DOHH2 (cell line): Measurements from ENCODE around the gene RALA.
"Not testable (repeated sequence)": the region's sequence is repeated elsewhere in the genome, so short reads cannot be mapped to it uniquely, and the experiment has no call there.

Experiments used
- H3F3A ChIP-seq: fragments of 200-600 bp; sonication (generic), shearing (Covaris generic); 2 replicates; pipeline ENCODE4 v1.6.0; 2016; ENCODE audit warnings: antibody characterized with exemption, mild to moderate bottlenecking; ENCODE audit not compliant: control insufficient read depth, insufficient read depth
- H3K27ac ChIP-seq: fragments of 200-600 bp; sonication (generic); 2 replicates; pipeline ENCODE4 v1.5.1; 2014; ENCODE audit warnings: low read depth, mild to moderate bottlenecking, low read length, moderate library complexity
- H3K27me3 ChIP-seq: fragments of 200-600 bp; sonication (generic); 2 replicates; pipeline ENCODE4 v1.6.1; 2014; ENCODE audit warnings: mild to moderate bottlenecking, low read length, mixed read lengths; ENCODE audit not compliant: control insufficient read depth
- H3K36me3 ChIP-seq: fragments of 200-600 bp; sonication (generic); 2 replicates; pipeline ENCODE4 v1.6.1; 2014; ENCODE audit warnings: mild to moderate bottlenecking, low read length, moderate library complexity, mixed read lengths; ENCODE audit not compliant: control insufficient read depth
- H3K4me1 ChIP-seq: fragments of 200-600 bp; sonication (generic); 2 replicates; pipeline ENCODE4 v1.6.1; 2014; ENCODE audit warnings: mild to moderate bottlenecking, low read length, mixed read lengths; ENCODE audit not compliant: control insufficient read depth
- H3K4me2 ChIP-seq: fragments of 200-600 bp; sonication (generic); 2 replicates; pipeline ENCODE4 v1.6.0; 2014; ENCODE audit warnings: mild to moderate bottlenecking, low read length, moderate library complexity
- H3K4me3 ChIP-seq: fragments of 200-600 bp; sonication (generic); 2 replicates; pipeline ENCODE4 v1.5.1; 2014; ENCODE audit warnings: mild to moderate bottlenecking, low read length, mixed read lengths
- H3K79me2 ChIP-seq: fragments of 200-600 bp; sonication (generic); 2 replicates; pipeline ENCODE4 v1.6.1; 2014; ENCODE audit warnings: mild to moderate bottlenecking, low read length, mixed read lengths; ENCODE audit not compliant: control insufficient read depth
- H3K9me2 ChIP-seq: fragments of 200-600 bp; sonication (generic); replicated peaks from 2 replicates; pipeline ENCODE4 v1.6.1; 2014; ENCODE audit warnings: mild to moderate bottlenecking, low read length, mixed read lengths; ENCODE audit not compliant: control insufficient read depth
- H3K9me3 ChIP-seq: fragments of 200-600 bp; sonication (generic); 2 replicates; pipeline ENCODE4 v1.6.1; 2014; ENCODE audit warnings: antibody characterized with exemption, low read length, mixed read lengths; ENCODE audit not compliant: control insufficient read depth, insufficient read depth
- H4K20me1 ChIP-seq: fragments of 200-600 bp; sonication (generic); 2 replicates; pipeline ENCODE4 v1.6.0; 2014; ENCODE audit warnings: low read depth, mild to moderate bottlenecking, antibody characterized with exemption, low read length, moderate library complexity; ENCODE audit not compliant: control insufficient read depth, insufficient read depth
- CTCF ChIP-seq: fragments of 200-600 bp; sonication (generic); IDR thresholded peaks from one replicate; pipeline ENCODE4 v1.5.1; 2014; ENCODE audit warnings: antibody characterized with exemption, mild to moderate bottlenecking, low read depth, low read length; ENCODE audit not compliant: poor library complexity, severe bottlenecking
- EZH2phosphoT487 ChIP-seq: fragments of 200-600 bp; sonication (generic); IDR thresholded peaks from 2 replicates; pipeline ENCODE4 v1.6.1; 2017; ENCODE audit warnings: borderline replicate concordance, mild to moderate bottlenecking, antibody characterized with exemption, low read length, moderate library complexity, mixed read lengths

The RALA gene

GRCh38 chr7:39674406-39674805, 51.0 kb downstream of the RALA start:
- Histone ChIP-seq H3K36me3 (no peaks in the 10 kb centered on the region), H3F3A (0 out of 2 replicates have a peak, but pooled peaks cover 3% of the 10 kb centered on the region), H3K79me2 (peaks cover 20% of the 10 kb centered on the region), H3K27ac (no peak overlapping the region), H3K27me3 (no peaks in the 10 kb centered on the region), H3K4me3 (no peak overlapping the region), H3K9me2 (no peaks in the 10 kb centered on the region), H3K9me3 (peaks cover 4% of the 10 kb centered on the region; the same call in 1 of the 2 replicates), H3K4me2 (no peak overlapping the region), H3K4me1 (peaks cover 23% of the 10 kb centered on the region), H4K20me1 (no peaks in the 10 kb centered on the region)
- TF ChIP-seq EZH2phosphoT487 (no peak), CTCF (no peak)

- Histone ChIP-seq H3K4me1 (peaks cover 17% of the 10 kb centered on the region), H3K27me3 (no peaks in the 10 kb centered on the region), H3K79me2 (peaks cover 24% of the 10 kb centered on the region), H3K27ac (no peak overlapping the region), H3K4me2 (no peak overlapping the region), H3K36me3 (no peaks in the 10 kb centered on the region), H4K20me1 (no peaks in the 10 kb centered on the region), H3K9me3 (peaks cover 4% of the 10 kb centered on the region; the same call in 1 of the 2 replicates), H3F3A (0 out of 2 replicates have a peak, but pooled peaks cover 3% of the 10 kb centered on the region), H3K4me3 (no peak overlapping the region), H3K9me2 (no peaks in the 10 kb centered on the region)
- TF ChIP-seq EZH2phosphoT487 (no peak), CTCF (no peak)
These were observed 53.0 kb downstream of the RALA start for GRCh38 chr7:39676346-39676745.

- Histone ChIP-seq H3F3A (no peaks in the 10 kb centered on the region), H3K27me3 (no peaks in the 10 kb centered on the region), H4K20me1 (no peaks in the 10 kb centered on the region), H3K27ac (no peak overlapping the region), H3K36me3 (no peaks in the 10 kb centered on the region), H3K79me2 (peaks cover 42% of the 10 kb centered on the region), H3K4me2 (no peak overlapping the region), H3K4me3 (no peak overlapping the region), H3K9me2 (no peaks in the 10 kb centered on the region), H3K4me1 (0 out of 2 replicates have a peak, but pooled peaks cover 3% of the 10 kb centered on the region), H3K9me3 (peaks cover 4% of the 10 kb centered on the region; the same call in 1 of the 2 replicates)
- TF ChIP-seq EZH2phosphoT487 (no peak), CTCF (no peak)
These were observed 55.7 kb downstream of the RALA start for GRCh38 chr7:39678930-39679709.

GRCh38 chr7:39679874-39680273, 56.5 kb downstream of the RALA start:
- H4K20me1 ChIP-seq, H3F3A ChIP-seq, H3K36me3 ChIP-seq, H3K27me3 ChIP-seq, H3K27ac ChIP-seq, H3K9me2 ChIP-seq, H3K4me1 ChIP-seq, H3K4me2 ChIP-seq, H3K9me3 ChIP-seq, H3K4me3 ChIP-seq: not testable (repeated sequence)
- H3K79me2 ChIP-seq, result peaks cover 48% of the 10 kb centered on the region
